GM19023 (cell line): ENCODE measurements around the gene C16orf74.

Experiments
- ATAC-seq: cut with Tn5 transposase; IDR thresholded peaks from one replicate; pipeline ENCODE4 v1.9.1; 2021; ENCODE audit warnings: mild to moderate bottlenecking, moderate library complexity; ENCODE audit not compliant: unreplicated experiment

C16orf74 gene

GRCh38 chr16:85659805-85660511 lies 90.9 kb downstream of the C16orf74 start:
- ATAC-seq: no peak

- no peak for ATAC-seq
These were observed 91.6 kb downstream of the C16orf74 start for GRCh38 chr16:85659336-85659735.

- no peak for ATAC-seq
These were observed 92.2 kb downstream of the C16orf74 start for GRCh38 chr16:85658504-85659326.

GRCh38 chr16:85657996-85658395 lies 92.9 kb downstream of the C16orf74 start:
- no peak for ATAC-seq
